ENCODE data around the gene SRPK3. TPM values are rescaled to one million over a fixed set of nuclear protein-coding genes. Genes with fewer than 3 reads are reported as not detected.

SRPK3 gene
- total RNA-seq, 1 donor from 2014 or later: 4.5 TPM

DNA sequence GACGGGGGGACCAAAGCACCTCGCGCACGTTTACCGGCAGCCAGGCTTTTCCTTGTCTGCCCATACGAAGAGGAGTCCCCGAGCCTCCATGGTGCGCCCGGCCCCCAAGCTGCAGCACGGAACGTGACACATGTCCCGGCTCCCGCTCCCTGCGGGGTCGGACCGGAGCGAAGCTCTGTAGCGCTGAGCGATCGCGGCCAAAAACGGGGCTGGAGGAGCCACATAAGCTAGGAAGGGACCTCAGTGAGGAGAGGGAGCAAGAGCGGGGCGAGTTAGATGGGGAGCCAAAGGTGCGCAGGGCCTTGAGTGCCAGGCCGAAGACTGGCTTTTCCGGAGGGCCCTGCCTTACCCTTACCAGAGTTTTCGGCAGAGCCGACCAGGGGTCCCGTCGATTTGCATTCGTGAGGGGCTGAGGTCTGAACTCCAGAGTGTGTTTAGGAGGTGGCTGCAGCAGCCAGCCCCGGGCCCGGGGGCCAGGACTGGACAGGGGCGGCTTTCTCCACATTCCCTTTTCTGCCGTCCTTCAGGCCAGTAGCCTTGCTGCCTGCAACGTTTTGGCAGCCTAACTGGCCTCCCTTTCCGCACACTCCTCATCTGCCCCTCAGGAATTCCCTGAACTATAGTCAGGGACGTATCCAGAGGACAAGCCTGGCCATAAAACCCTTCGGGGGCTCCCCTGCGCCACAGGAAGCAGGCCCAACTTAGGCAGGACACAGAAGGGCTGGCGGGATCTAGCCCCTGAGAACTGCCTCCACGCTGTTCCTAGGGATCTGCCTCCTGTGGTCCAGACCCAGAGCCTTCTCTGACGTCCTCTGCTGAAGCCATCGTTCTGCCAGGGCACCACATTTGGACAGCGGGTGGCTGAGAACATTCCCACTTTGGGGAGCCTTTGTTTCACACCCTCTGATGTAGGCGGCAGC lies 14.3 kb downstream of the SRPK3 start:
- Histone ChIP-seq H3K9me3 (no peaks in the 10 kb centered on the region), H3K36me3 (peaks cover 6 to 26% of the 10 kb centered on the region in 2 donors), H3K27me3 (no peaks in the 10 kb centered on the region), H3K27ac (peak overlapping the region; percentile 93 to 96), H3K4me3 (peak overlapping the region; percentile 71 to 76), H3K4me1 (peaks cover 3 to 6% of the 10 kb centered on the region in 2 donors)
- intact Hi-C loops (cut with DNase I): loop anchor here (1.0 kb wide), 2 partner anchors 71 to 133 kb away; partner anchors contain the start of genes ABCD1 and BCAP31
- TF ChIP-seq CTCF (IDR thresholded peaks at IDR 0.05): no peak
- DNase-seq (ENCODE audit: low spot score in 2 of 2): peak in 1 of 2 donors; percentile 69

DNA sequence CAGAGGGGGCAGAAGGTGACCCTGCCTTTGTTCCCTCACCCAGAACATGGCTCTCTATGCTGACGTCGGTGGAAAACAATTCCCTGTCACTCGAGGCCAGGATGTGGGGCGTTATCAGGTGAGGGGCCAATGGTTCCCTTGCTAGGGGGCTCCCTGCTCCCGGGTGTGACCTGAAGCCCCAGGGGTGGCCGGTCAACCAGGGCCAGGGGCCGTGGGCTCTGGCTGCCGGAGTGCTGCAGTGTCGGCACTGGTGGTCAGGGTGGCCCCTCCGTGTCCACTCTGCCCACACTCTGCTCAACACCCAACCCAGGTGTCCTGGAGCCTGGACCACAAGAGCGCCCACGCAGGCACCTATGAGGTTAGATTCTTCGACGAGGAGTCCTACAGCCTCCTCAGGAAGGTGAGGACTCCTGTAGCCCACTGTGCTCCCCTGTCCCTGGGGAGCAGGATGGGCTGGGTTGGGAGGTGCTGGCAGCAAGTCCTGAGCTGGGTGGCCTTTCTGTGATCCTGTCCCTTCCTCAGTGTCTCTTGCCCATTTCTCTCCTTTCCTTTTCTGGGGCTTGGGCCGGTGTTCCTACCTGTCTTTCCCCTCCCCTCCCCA lies 16.7 kb downstream of the SRPK3 start:
- Histone ChIP-seq H3K9me3 (no peaks in the 10 kb centered on the region), H3K27ac (no peak overlapping the region), H3K36me3 (peaks cover 6 to 22% of the 10 kb centered on the region in 2 donors), H3K27me3 (no peaks in the 10 kb centered on the region), H3K4me1 (peaks cover 5 to 7% of the 10 kb centered on the region in 2 donors), H3K4me3 (no peak overlapping the region)
- no peak for DNase-seq (ENCODE audit: low spot score in 2 of 2)
- no peak for TF ChIP-seq CTCF (IDR thresholded peaks at IDR 0.05)
- intact Hi-C loops (cut with DNase I): no loop called here

DNA sequence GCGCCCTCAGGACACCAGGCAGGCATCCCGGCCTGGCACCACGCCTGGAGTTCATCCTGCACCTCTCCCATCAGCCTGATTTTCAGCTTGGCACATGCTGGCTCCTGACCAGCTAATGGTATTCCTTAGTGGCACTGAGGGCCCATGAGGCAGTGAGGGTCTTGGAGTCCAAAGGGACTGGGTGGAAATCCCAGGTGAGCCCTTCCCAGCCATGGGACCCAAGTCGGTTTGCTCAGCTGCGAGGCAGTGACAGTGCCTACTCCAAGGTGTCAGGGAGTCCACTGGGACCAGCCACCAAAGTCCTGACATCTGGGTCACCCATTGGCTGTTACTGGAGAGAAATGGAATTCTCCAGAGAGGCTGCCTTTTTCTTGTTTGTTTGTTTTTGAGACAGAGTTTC lies 18.5 kb downstream of the SRPK3 start:
- Histone ChIP-seq H3K27ac (peak overlapping the region in 1 of 2 donors; percentile 80), H3K4me3 (no peak overlapping the region), H3K27me3 (no peaks in the 10 kb centered on the region), H3K36me3 (peaks cover 6 to 22% of the 10 kb centered on the region in 2 donors), H3K9me3 (no peaks in the 10 kb centered on the region), H3K4me1 (peaks cover 3 to 7% of the 10 kb centered on the region in 2 donors)
- no peak for DNase-seq (ENCODE audit: low spot score in 2 of 2)
- intact Hi-C loops (cut with DNase I): no loop called here
- TF ChIP-seq CTCF (IDR thresholded peaks at IDR 0.05): no peak

DNA sequence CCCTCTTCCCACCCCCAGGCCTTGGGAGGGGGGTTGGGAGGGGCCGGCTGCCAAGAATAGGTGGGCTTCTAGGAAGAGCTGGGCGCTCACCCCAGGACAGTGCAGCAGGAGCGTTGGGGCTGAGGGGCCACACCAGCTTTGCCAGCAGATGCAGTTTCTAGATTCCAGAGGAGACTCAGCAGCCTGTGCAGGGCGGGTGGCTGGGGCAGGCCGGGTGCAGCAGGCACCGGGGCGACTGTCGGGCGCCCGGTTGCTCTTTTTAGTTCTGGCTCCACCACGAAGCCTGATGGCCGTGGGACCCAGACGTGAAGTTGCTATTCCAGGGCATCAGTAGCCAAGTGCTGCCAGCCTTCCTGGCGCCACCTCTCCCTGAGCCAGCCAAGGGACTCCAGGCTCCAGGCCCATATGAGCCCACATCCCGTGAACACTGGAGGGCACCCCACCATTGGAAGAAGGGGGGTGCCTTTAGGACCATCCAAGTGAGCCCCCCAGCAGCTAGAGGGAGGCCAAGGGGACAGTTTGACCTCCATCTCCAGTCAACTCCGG lies 19.4 kb downstream of the SRPK3 start:
- Histone ChIP-seq H3K27ac (peak overlapping the region; percentile 63 to 80), H3K9me3 (no peaks in the 10 kb centered on the region), H3K36me3 (peaks cover 6 to 22% of the 10 kb centered on the region in 2 donors), H3K27me3 (no peaks in the 10 kb centered on the region), H3K4me1 (peaks cover 3 to 7% of the 10 kb centered on the region in 2 donors), H3K4me3 (no peak overlapping the region)
- DNase-seq (ENCODE audit: low spot score in 2 of 2): no peak
- TF ChIP-seq CTCF (IDR thresholded peaks at IDR 0.05): no peak
- intact Hi-C loops (cut with DNase I): no loop called here

GRCh38 chrX:153800746-153801145 lies 19.9 kb downstream of the SRPK3 start:
- Histone ChIP-seq H3K4me1 (peaks cover 2 to 7% of the 10 kb centered on the region in 2 donors), H3K27me3 (no peaks in the 10 kb centered on the region), H3K4me3 (no peak overlapping the region), H3K36me3 (peaks cover 6 to 22% of the 10 kb centered on the region in 2 donors), H3K27ac (peak overlapping the region; percentile 63 to 80), H3K9me3 (no peaks in the 10 kb centered on the region)
- DNase-seq (ENCODE audit: low spot score in 2 of 2): no peak
- TF ChIP-seq CTCF (IDR thresholded peaks at IDR 0.05): no peak
- intact Hi-C loops (cut with DNase I): no loop called here

Measured in ascending aorta (tissue), 2 donors.